SK-N-SH (cell line): ENCODE measurements around the gene DPF3. TPM values are rescaled to one million over a fixed set of nuclear protein-coding genes. Genes with fewer than 3 reads are reported as not detected.
A peak's percentile ranks its signal among the peaks of the same experiment; 100 is the strongest.

Source experiments
- CTCF ChIA-PET: fragments of 300-600, 350-600 bp; formaldehyde crosslinking; extraction: SDS; loops from one replicate; lab custom pipeline; 2021; lab: Yijun Ruan, JAX
- POLR2A ChIA-PET: fragments of 350-600 bp; sonication (Branson Sonifier 250); formaldehyde crosslinking; extraction: SDS; loops from one replicate; lab custom pipeline; 2020; ENCODE audit warnings: antibody characterized with exemption, inconsistent platforms; lab: Yijun Ruan, JAX
- DNase-seq: peaks from one replicate; pipeline ENCODE4 v3.0.0; 2012
- H2AFZ ChIP-seq: fragments of 200-600 bp; sonication (generic); 2 replicates; pipeline ENCODE4 v1.8.1; 2016; ENCODE audit warnings: antibody characterized with exemption, mild to moderate bottlenecking, low read depth
- H3F3A ChIP-seq: fragments of 200-600 bp; sonication (generic); replicated peaks from 2 replicates; pipeline ENCODE3; 2016; ENCODE audit warnings: antibody characterized with exemption, mild to moderate bottlenecking; ENCODE audit not compliant: insufficient read depth
- H3K27ac ChIP-seq, 2 experiments: fragments of 200-500 bp in 1 of 2; fragments of 200-600 bp in 1 of 2; sonication (Bioruptor generic) in 1 of 2; sonication (generic), shearing (Covaris generic) in 1 of 2; 2 replicates each; pipeline versions ENCODE4 v1.5.1 to v1.6.1; 2014 to 2016; ENCODE audit warnings: low read depth in 2 of 2, inconsistent platforms in 1 of 2, low read length in 1 of 2, mild to moderate bottlenecking in 1 of 2, mixed read lengths in 1 of 2
- H3K27me3 ChIP-seq: fragments of 200-600 bp; sonication (generic), shearing (Covaris generic); 2 replicates; pipeline ENCODE4 v1.6.1; 2016; ENCODE audit warnings: mixed run types; ENCODE audit not compliant: insufficient read depth
- H3K36me3 ChIP-seq, 2 experiments: fragments of 200-500 bp in 1 of 2; fragments of 200-600 bp in 1 of 2; sonication (Bioruptor generic) in 1 of 2; sonication (generic) in 1 of 2; replicated peaks in 1 of 2; 2 replicates each; pipeline versions ENCODE3 to v1.5.1; 2014 to 2016; ENCODE audit warnings: low read length in 1 of 2, mild to moderate bottlenecking in 1 of 2; ENCODE audit not compliant: insufficient read depth in 2 of 2, control insufficient read depth in 1 of 2
- H3K4me1 ChIP-seq, 2 experiments: fragments of 200-500 bp in 1 of 2; fragments of 200-600 bp in 1 of 2; sonication (Bioruptor generic) in 1 of 2; sonication (generic), shearing (Covaris generic) in 1 of 2; 2 replicates each; pipeline versions ENCODE4 v1.5.1 to v1.6.1; 2014 to 2016; ENCODE audit warnings: low read depth in 1 of 2, low read length in 1 of 2, mixed run types in 1 of 2; ENCODE audit not compliant: insufficient read depth in 2 of 2, control insufficient read depth in 1 of 2
- H3K4me2 ChIP-seq: fragments of 200-600 bp; sonication (generic), shearing (Covaris generic); 2 replicates; pipeline ENCODE4 v1.6.1; 2017; ENCODE audit warnings: mixed run types
- H3K4me3 ChIP-seq, 2 experiments: fragments of 200-500 bp in 1 of 2; fragments of 200-600 bp in 1 of 2; sonication (Bioruptor generic) in 1 of 2; sonication (generic), shearing (Covaris generic) in 1 of 2; 2 replicates each; pipeline versions ENCODE4 v1.5.1 to v1.8.1; 2014 to 2016; ENCODE audit warnings: low read depth in 2 of 2, inconsistent platforms in 1 of 2, low read length in 1 of 2, mild to moderate bottlenecking in 1 of 2, mixed read lengths in 1 of 2, moderate library complexity in 1 of 2
- H3K79me2 ChIP-seq: fragments of 200-600 bp; sonication (generic); 2 replicates; pipeline ENCODE4 v1.8.1; 2017; ENCODE audit warnings: mild to moderate bottlenecking; ENCODE audit not compliant: insufficient read depth
- H3K9ac ChIP-seq: fragments of 200-600 bp; sonication (generic); 2 replicates; pipeline ENCODE4 v1.6.1; 2017; ENCODE audit warnings: mixed run types
- H3K9me2 ChIP-seq: fragments of 200-600 bp; sonication (generic); 2 replicates; pipeline ENCODE4 v1.6.1; 2017; ENCODE audit warnings: mixed run types
- H3K9me3 ChIP-seq: fragments of 200-600 bp; sonication (generic); 2 replicates; pipeline ENCODE4 v1.6.1; 2017; ENCODE audit warnings: mixed run types, mild to moderate bottlenecking, moderate library complexity
- H4K20me1 ChIP-seq: fragments of 200-600 bp; sonication (generic); 2 replicates; pipeline ENCODE4 v1.6.1; 2017; ENCODE audit warnings: mild to moderate bottlenecking, mixed run types; ENCODE audit not compliant: insufficient read depth
- FOSL2 ChIP-seq: IDR thresholded peaks from 2 replicates; pipeline ENCODE4 v1.4.0; 2012; ENCODE audit warnings: low read depth, mild to moderate bottlenecking, moderate library complexity, borderline replicate concordance
- FOXM1 ChIP-seq: IDR thresholded peaks from 2 replicates; pipeline ENCODE4 v1.4.0; 2012; ENCODE audit warnings: low read depth, mild to moderate bottlenecking
- RCOR1 ChIP-seq: fragments of 150-350 bp; IDR thresholded peaks from 2 replicates; pipeline ENCODE4 v1.6.1; 2017; ENCODE audit warnings: antibody characterized with exemption, low read length
- RFX5 ChIP-seq: IDR thresholded peaks from 2 replicates; pipeline ENCODE4 v1.6.1; 2012; ENCODE audit warnings: mild to moderate bottlenecking, improper control_type of control experiment, low read length
- TEAD4 ChIP-seq: IDR thresholded peaks from 2 replicates; pipeline ENCODE4 v1.4.0; 2012; ENCODE audit warnings: mild to moderate bottlenecking, borderline replicate concordance; ENCODE audit not compliant: insufficient read depth
- WGBS: methylation state at CpG from one replicate; pipeline ENCODE4 v1.1.6; 2017; ENCODE audit warnings: low lambda C conversion rate; 5-methylcytosine and 5-hydroxymethylcytosine counted together
- polyA plus RNA-seq, 3 experiments: library from polyadenylated mRNA; depleted of rRNA; stranded (reverse); fragments of >200 nt; gene quantifications; 2 replicates each; pipeline ENCODE4 v1.2.3, GENCODE V29; 2012
- TF ChIP-seq, protein P1 (sequence below): IDR thresholded peaks from 2 replicates; pipeline ENCODE4 v1.4.0; 2012; ENCODE audit warnings: low read depth, borderline replicate concordance
- TF ChIP-seq, protein P2 (sequence below): IDR thresholded peaks from 2 replicates; pipeline ENCODE4 v1.4.0; 2012; ENCODE audit warnings: low read depth, borderline replicate concordance
- TF ChIP-seq, protein P3 (sequence below): fragments of 150-350 bp; IDR thresholded peaks from 2 replicates; pipeline ENCODE4 v1.6.1; 2016; ENCODE audit warnings: mild to moderate bottlenecking, low read depth, low read length

The DPF3 gene
- polyA plus RNA-seq, 1 of the 3 experiments (the other 2 are of a cell fraction), result 2.8 TPM

DNA sequence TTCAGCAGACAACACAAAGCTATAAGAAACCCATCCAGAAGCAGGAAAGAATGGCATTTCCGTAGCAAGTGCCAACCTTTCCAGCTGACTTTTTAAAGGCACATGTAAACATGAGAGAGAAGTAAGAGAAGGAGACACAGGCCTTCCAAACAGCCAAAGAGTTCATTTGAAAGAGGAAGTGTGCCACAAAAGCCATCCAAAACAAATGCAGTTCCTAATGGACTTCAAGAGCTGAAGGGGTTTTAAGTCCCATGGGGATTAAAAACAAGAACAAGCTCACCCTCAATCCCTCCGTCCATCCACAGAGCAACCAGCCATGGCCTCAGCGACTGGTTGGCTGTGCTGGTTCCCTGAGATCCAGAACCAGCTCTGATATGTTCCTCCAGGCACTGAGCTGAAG lies 4.5 kb upstream of the DPF3 start (continued):
- TF ChIP-seq, protein P1, sequence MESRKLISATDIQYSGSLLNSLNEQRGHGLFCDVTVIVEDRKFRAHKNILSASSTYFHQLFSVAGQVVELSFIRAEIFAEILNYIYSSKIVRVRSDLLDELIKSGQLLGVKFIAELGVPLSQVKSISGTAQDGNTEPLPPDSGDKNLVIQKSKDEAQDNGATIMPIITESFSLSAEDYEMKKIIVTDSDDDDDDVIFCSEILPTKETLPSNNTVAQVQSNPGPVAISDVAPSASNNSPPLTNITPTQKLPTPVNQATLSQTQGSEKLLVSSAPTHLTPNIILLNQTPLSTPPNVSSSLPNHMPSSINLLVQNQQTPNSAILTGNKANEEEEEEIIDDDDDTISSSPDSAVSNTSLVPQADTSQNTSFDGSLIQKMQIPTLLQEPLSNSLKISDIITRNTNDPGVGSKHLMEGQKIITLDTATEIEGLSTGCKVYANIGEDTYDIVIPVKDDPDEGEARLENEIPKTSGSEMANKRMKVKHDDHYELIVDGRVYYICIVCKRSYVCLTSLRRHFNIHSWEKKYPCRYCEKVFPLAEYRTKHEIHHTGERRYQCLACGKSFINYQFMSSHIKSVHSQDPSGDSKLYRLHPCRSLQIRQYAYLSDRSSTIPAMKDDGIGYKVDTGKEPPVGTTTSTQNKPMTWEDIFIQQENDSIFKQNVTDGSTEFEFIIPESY, result no peak
- TF ChIP-seq FOSL2 (no peak), TEAD4 (no peak), FOXM1 (no peak)
- TF ChIP-seq, protein P2, sequence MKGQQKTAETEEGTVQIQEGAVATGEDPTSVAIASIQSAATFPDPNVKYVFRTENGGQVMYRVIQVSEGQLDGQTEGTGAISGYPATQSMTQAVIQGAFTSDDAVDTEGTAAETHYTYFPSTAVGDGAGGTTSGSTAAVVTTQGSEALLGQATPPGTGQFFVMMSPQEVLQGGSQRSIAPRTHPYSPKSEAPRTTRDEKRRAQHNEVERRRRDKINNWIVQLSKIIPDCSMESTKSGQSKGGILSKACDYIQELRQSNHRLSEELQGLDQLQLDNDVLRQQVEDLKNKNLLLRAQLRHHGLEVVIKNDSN, result no peak
- TF ChIP-seq, protein P3, sequence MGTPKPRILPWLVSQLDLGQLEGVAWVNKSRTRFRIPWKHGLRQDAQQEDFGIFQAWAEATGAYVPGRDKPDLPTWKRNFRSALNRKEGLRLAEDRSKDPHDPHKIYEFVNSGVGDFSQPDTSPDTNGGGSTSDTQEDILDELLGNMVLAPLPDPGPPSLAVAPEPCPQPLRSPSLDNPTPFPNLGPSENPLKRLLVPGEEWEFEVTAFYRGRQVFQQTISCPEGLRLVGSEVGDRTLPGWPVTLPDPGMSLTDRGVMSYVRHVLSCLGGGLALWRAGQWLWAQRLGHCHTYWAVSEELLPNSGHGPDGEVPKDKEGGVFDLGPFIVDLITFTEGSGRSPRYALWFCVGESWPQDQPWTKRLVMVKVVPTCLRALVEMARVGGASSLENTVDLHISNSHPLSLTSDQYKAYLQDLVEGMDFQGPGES, result no peak

DNA sequence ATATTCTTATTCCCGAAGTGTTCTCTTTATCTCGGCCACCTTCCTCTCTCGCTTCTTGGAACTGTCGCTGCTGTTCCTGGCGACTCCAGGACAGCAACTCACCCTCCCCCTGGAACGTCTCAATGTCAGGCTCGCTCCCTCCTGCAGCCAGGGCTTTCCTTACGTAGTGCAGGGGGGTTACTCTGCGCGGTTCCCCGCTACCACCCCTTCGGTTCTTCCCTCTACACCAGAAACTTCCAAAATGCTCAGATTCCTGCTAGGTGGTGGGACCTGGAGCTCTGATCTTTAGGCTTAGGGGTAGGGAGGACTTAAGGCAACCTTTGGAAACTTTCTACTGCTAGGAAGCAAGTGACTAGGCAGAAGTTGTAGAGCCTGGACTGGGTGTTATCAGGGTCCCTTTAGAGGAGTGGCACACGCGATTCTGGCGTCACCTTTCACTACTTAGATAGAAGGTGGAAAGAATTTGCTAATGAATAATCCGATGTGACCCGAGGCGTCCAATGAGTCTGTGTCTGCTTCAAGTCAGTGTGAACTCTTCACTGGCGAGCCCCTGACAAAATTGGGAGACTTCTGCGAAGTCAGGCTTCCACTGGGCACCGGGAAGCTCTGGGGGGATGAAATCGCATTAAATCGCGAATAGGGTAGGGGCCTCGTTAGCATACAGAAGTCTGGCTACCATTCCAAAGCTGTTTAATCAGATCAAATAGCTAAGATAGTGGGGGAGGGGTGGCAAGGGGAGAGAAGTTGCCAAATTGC lies 900 bp upstream of the DPF3 start:
- ChIA-PET POLR2A (no interaction called here), CTCF (interaction anchor here (0.5 to 7.5 kb wide), 6 partner anchors 9 to 380 kb away, joined by 3 to 70 read pairs (median 8); no protein-coding TSS in a partner anchor)
- H3K27ac ChIP-seq, result no peak overlapping the region
- no peaks in the 10 kb centered on the region for H3K9me2 ChIP-seq
- H3K4me3 ChIP-seq, result peak overlapping the region; percentile 80 to 99
- no peaks in the 10 kb centered on the region for H3K79me2 ChIP-seq
- peaks cover 3% of the 10 kb centered on the region for H3F3A ChIP-seq
- WGBS, result 3% methylated on average over 25 of the region's 25 CpGs
- H2AFZ ChIP-seq, result peak overlapping the region; percentile 90
- H3K9ac ChIP-seq, result 0 out of 2 replicates have a peak overlapping the region, but pooled peaks have one; percentile 17
- H3K9me3 ChIP-seq, result no peaks in the 10 kb centered on the region
- H4K20me1 ChIP-seq, result no peaks in the 10 kb centered on the region
- peaks cover 15 to 26% of the 10 kb centered on the region in 2 experiments; a peak in 3 of 4 replicates for H3K4me1 ChIP-seq
- peak; percentile 34 for DNase-seq
- H3K4me2 ChIP-seq, result peak overlapping the region; percentile 95
- H3K36me3 ChIP-seq, result no peaks in the 10 kb centered on the region
- peaks cover 17% of the 10 kb centered on the region for H3K27me3 ChIP-seq
- TF ChIP-seq, protein P2, result no peak
- TF ChIP-seq RFX5 (no peak), RCOR1 (no peak)
- TF ChIP-seq, all 33 proteins: peak for 0
